Measurements from ENCODE around the gene DYNC1I2.

Gene DYNC1I2

DNA sequence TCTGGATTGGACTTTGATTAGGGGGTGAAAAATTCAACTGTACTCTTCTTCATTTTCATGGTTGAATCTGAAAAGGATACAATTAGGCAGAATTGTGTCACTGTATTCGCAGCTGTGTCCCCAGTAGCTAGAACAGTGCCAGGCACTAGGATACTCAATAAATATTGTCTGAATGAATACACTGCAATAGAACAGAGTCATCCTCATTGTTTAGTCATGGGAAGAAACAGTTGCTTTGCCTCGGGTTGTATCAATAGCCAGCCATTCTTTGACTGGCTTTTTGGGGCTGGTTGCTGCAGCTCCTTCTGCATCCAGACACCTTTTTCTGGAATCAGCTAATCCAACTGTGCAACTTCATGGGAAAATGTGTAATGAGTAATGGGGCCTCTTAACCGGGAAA, 18.1 kb upstream of the DYNC1I2 start:
- no peak for DNase-seq (ENCODE audit: low spot score)
- TF ChIP-seq, protein P1, sequence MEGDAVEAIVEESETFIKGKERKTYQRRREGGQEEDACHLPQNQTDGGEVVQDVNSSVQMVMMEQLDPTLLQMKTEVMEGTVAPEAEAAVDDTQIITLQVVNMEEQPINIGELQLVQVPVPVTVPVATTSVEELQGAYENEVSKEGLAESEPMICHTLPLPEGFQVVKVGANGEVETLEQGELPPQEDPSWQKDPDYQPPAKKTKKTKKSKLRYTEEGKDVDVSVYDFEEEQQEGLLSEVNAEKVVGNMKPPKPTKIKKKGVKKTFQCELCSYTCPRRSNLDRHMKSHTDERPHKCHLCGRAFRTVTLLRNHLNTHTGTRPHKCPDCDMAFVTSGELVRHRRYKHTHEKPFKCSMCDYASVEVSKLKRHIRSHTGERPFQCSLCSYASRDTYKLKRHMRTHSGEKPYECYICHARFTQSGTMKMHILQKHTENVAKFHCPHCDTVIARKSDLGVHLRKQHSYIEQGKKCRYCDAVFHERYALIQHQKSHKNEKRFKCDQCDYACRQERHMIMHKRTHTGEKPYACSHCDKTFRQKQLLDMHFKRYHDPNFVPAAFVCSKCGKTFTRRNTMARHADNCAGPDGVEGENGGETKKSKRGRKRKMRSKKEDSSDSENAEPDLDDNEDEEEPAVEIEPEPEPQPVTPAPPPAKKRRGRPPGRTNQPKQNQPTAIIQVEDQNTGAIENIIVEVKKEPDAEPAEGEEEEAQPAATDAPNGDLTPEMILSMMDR (conservative IDR thresholded peaks at IDR 0.05; ENCODE audit: low read depth): no peak
- H3K27ac ChIP-seq: no peak overlapping the region
- CTCF ChIA-PET: interaction anchor here (0.6 kb wide), 1 partner anchor 39 kb away, joined by 3 read pairs; no protein-coding TSS in a partner anchor
- POLR2A ChIA-PET (ENCODE audit: low non-redundant PET): no interaction called here

DNA sequence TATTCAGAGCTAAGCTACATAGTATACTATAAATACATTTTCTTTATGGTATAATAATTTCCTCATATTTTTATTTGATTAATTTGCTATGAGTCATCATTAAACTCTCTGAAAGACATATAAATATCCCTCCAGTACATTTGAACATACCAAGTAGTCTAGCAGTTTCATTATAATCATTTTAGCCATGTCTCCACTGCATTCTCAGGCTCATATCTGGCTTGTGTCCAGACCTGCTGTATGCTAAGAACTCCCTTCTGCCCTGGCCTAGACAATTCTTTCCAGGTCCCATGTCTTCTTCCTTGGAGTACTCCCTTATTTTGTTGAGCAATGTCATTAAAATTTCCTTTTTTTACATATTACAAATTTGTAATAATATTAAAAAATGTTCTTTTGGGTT, 16.6 kb upstream of the DYNC1I2 start:
- no peak overlapping the region for H3K27ac ChIP-seq
- no peak for DNase-seq (ENCODE audit: low spot score)
- ChIA-PET CTCF (no interaction called here), POLR2A (ENCODE audit: low non-redundant PET) (no interaction called here)
- TF ChIP-seq, protein P1 (conservative IDR thresholded peaks at IDR 0.05; ENCODE audit: low read depth): no peak

DNA sequence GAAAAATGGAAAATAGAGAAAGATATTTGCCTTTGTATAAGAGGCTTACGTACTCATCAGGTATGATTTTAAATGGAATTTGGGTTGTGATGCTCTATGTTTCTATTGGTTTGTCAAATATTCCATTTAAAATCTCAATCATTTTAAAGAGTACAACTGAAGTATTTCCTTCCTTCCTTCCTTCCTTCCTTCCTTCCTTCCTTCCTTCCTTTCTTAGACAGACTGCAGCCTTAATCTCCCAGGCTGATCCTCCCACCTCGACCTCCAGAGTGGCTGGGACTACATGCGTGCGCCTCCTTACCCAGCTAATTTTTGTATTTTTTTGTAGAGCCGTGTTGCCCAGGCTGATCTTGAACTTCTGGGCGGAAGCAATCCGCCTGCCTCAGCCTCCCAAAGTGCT, 15.4 kb upstream of the DYNC1I2 start:
- CTCF ChIA-PET: no interaction called here

DNA sequence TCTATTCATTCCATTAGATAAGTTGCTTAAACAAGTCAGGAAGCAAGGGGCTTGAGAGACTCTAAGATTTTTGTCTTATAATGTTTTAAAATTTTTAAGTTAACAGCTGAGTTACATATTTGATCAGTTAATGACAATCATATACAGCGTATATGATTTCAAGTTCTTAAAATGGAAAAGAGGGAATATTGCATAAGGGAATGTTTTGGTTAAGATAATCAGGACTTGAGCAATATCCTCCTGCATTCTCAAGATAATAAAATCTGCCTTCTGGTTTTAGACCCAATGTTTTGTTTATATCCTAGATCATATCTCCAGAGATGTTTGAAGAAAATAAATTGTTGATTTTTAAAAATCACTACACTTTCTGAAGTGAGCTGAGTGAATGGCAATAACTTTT, 13.4 kb upstream of the DYNC1I2 start:
- TF ChIP-seq, protein P1 (conservative IDR thresholded peaks at IDR 0.05; ENCODE audit: low read depth): no peak
- H3K27ac ChIP-seq: no peak overlapping the region
- ChIA-PET CTCF (no interaction called here), POLR2A (ENCODE audit: low non-redundant PET) (no interaction called here)
- DNase-seq (ENCODE audit: low spot score): no peak

More for the DNA sequence above, 15.4 kb upstream of the DYNC1I2 start:
- no peak overlapping the region for H3K27ac ChIP-seq
- no peak for DNase-seq (ENCODE audit: low spot score)
- POLR2A ChIA-PET (ENCODE audit: low non-redundant PET): no interaction called here
- TF ChIP-seq, protein P1 (conservative IDR thresholded peaks at IDR 0.05; ENCODE audit: low read depth): no peak

DNA sequence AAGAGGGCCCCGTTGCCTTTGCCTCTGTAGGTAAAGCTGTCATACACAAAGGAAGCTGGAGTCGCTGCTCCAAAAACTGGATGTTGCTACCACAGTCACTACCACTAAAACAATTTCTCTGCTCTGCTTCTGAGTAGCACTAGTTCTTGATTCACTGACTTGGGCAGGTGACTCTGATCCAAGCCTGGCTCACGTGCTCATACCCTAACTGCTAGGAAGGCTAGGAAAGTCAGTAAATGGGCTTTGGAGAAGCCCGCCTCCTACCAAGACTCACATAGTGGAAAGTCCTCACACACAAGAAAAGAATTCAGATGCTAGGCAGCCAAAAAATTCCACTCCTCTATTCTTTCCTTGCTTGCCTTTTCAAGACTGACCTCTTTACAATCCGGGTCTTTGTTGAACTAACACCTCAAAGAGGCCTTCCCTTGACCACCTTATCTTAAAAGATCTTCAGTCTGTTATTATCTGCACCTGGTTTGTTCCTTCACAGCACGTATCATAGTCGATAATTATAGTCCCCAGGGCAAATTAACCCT, 11.4 kb upstream of the DYNC1I2 start:
- no peak overlapping the region for H3K27ac ChIP-seq
- ChIA-PET POLR2A (ENCODE audit: low non-redundant PET) (no interaction called here), CTCF (no interaction called here)
- no peak for DNase-seq (ENCODE audit: low spot score)
- TF ChIP-seq, protein P1 (conservative IDR thresholded peaks at IDR 0.05; ENCODE audit: low read depth): no peak

DNA sequence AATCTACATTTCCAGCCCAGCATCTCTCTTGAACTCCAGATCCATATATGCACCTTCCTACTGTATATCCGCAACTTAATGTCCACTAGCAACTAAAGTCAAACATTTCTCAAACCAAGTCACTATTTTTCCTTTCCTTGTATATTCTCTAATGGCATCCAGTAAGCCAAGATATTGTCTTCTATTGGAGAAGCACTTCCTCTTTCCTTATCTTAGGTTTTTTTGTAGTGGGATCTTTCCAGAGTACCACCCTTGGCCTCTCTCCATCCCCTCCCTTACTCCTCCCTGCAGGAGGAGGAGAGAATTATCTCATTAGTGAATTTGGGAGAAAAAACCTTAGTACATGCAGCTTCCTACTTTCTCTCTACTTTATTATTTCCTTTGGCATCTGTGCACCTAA, 8.7 kb upstream of the DYNC1I2 start:
- H3K27ac ChIP-seq: no peak overlapping the region
- POLR2A ChIA-PET (ENCODE audit: low non-redundant PET): no interaction called here
- TF ChIP-seq, protein P1 (conservative IDR thresholded peaks at IDR 0.05; ENCODE audit: low read depth): no peak
- CTCF ChIA-PET: no interaction called here
- DNase-seq (ENCODE audit: low spot score): no peak

DNA sequence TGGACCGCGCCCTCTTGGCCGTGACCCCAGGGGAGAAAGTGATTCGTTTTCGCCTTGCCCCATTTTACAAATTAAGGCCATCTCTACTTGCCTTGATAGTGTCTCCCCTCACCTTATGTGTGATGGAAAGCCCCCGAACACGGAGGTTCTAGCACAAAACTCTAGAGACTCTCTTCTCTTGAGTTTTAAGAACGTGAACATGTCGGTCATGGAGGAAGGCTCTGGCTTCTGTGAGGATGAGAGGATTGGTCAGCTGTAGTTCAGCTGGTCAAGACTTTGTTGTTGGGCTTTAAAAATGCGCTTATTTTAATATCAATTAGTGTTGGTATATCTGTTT, 828 bp downstream of the DYNC1I2 start:
- CTCF ChIA-PET: no interaction called here
- TF ChIP-seq, protein P1 (conservative IDR thresholded peaks at IDR 0.05; ENCODE audit: low read depth): no peak

More for the DNA sequence above, 828 bp downstream of the DYNC1I2 start:
- DNase-seq (ENCODE audit: low spot score): no peak
- H3K27ac ChIP-seq: peak overlapping the region; percentile 91
- POLR2A ChIA-PET (ENCODE audit: low non-redundant PET): interaction anchor here (0.6 kb wide), 2 partner anchors 92 to 234 kb away, joined by 3 read pairs; partner anchors contain the start of gene HAT1

All from RWPE1 (cell line).